ENCODE data around the gene LEAP2.

Gene LEAP2, protein sequence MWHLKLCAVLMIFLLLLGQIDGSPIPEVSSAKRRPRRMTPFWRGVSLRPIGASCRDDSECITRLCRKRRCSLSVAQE

DNA sequence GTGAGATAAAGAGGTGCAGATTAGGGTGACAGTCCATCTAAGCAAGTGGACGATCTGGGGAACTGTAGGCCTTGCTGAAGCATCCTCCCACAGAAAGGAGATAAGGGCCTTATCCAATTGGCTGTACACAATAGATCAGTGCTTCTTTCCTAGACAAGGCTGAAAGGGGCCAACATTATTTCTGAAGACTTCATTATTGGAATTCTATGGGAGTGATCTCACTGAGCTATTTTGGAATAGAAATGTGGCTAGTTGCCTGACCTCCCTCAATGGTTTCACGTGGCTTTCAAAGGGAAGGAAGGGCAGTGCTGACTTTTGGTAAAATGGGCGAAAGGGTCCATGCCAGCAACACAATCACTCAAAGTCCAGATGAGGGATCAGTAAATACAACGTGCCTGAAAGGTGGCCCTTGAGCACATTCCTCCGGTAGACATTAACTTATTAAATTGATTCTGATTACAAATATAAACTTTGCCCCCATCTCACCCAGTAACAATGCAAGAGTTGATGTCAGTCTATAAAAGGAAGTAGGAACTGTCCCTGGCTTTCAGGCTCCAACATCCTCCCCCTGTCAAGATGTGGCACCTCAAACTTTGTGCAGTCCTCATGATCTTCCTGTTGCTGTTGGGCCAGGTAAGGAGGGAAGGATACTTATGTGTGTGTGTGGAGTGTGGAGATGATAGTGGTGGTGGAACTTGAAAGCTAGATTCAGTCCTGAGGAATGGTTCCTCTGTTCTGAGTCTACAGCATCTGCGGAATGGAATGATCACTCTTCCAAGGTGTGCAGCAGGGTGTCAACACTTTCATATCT lies at the start of gene LEAP2:
LEAP2 (plus strand) TSS at position 550 of the 811 bp plus-strand sequence; CDS start at position 577, 27 bp downstream.
- no peak for TF ChIP-seq CTCF (IDR thresholded peaks at IDR 0.05; ENCODE audit: low read depth, low read length)
- H3K4me3 ChIP-seq (replicated peaks in 1 of 2; ENCODE audit: low read depth in 2 of 2, low read length in 2 of 2): no peak within 1 kb of the TSS
- no peak for DNase-seq (ENCODE audit: low read depth in 2 of 2)

- no peak for DNase-seq (ENCODE audit: low read depth in 2 of 2)
- no peak overlapping the region for H3K4me3 ChIP-seq (replicated peaks in 1 of 2; ENCODE audit: low read depth in 2 of 2, low read length in 2 of 2)
- no peak for TF ChIP-seq CTCF (IDR thresholded peaks at IDR 0.05; ENCODE audit: low read depth, low read length)
These were observed 49.0 kb upstream of the LEAP2 start for GRCh38 chr5:132824426-132824825.

- H3K4me3 ChIP-seq (replicated peaks in 1 of 2; ENCODE audit: low read depth in 2 of 2, low read length in 2 of 2): no peak overlapping the region
- TF ChIP-seq CTCF (IDR thresholded peaks at IDR 0.05; ENCODE audit: low read depth, low read length): no peak
- no peak for DNase-seq (ENCODE audit: low read depth in 2 of 2)
These were observed 48.2 kb upstream of the LEAP2 start for GRCh38 chr5:132825033-132825833.

- no peak overlapping the region for H3K4me3 ChIP-seq (replicated peaks in 1 of 2; ENCODE audit: low read depth in 2 of 2, low read length in 2 of 2)
- no peak for DNase-seq (ENCODE audit: low read depth in 2 of 2)
- TF ChIP-seq CTCF (IDR thresholded peaks at IDR 0.05; ENCODE audit: low read depth, low read length): no peak
These were observed 47.6 kb upstream of the LEAP2 start for GRCh38 chr5:132825834-132826391.

DNA sequence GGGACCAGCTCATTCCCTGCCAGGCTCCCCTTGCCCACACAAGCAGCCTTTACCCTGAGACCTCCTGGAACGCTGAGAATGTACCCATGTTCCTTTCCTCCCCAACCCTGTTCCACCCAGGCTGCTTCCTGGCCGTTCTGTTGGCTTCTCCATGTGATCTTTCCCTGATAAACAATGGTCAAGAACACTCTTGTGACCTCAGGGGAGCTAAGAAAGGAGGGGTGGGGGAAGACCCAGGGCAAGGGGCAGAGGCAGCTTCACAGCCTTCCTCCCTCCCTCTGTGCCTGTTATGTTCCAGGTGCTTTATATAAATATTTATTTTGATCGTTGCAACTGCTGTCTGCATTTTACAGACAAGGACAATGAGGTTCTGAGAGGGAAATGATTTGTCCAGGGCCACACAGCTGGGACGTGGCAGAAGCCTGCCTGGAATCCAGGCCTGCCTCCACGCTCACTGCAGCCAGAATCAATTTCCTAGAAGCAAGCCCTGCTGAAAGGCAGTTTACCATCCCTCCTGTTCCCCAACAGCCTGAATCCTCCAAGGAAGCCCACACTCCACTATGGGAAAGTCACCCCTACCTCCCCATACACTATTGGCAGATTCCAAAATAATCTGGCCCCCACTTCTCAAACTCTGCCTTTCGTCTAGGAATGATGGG lies 46.9 kb upstream of the LEAP2 start:
- no peak overlapping the region for H3K4me3 ChIP-seq (replicated peaks in 1 of 2; ENCODE audit: low read depth in 2 of 2, low read length in 2 of 2)
- no peak for TF ChIP-seq CTCF (IDR thresholded peaks at IDR 0.05; ENCODE audit: low read depth, low read length)
- no peak for DNase-seq (ENCODE audit: low read depth in 2 of 2)

DNA sequence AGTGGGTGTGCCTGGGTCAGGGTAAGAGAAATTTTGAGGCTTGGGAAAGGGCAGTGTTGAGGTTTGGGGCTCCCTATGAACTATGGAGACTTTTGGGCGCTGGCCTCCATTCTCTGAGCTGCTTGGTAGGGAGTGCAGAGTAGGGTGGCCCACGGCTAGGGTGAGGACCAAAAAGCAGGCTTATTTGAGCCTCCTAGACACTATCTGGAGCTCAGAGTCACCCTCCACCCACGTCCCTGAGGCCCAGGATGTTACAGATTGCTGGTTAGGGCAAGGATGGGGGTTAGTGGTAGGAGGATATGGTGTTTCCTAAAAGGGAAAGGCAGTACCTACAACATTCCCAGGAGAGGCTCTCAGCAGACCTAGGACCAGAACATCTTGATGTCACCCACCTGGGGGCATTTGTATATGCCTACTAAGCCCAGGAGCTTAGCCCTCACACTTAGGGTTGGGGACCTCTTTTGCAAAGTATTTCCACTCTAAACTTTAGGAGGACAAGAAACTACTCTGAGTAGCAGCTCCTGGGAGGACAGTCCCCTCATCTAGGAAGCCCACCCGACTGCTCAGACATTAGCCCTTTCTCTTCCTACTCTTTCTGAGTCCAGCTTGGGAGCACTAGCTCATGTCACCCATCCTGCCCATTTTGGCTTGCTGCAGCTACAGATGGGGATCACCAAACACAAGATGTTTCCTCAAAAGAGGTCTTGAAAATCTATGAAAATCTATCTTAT lies 45.4 kb upstream of the LEAP2 start:
- DNase-seq (ENCODE audit: low read depth in 2 of 2): no peak
- H3K4me3 ChIP-seq (replicated peaks in 1 of 2; ENCODE audit: low read depth in 2 of 2, low read length in 2 of 2): no peak overlapping the region
- TF ChIP-seq CTCF (IDR thresholded peaks at IDR 0.05; ENCODE audit: low read depth, low read length): no peak
